OCI-LY3 (cell line): ENCODE results near the gene TSPAN12.

Experiments used
- H2AFZ ChIP-seq: fragments of 200-600, 300-600 bp; shearing (Covaris generic); 2 replicates; pipeline ENCODE4 v1.6.0; 2014; ENCODE audit warnings: antibody characterized with exemption, low read depth, low read length
- H3K27ac ChIP-seq: fragments of 200-600, 300-600 bp; sonication (generic); 2 replicates; pipeline ENCODE4 v1.5.1; 2014; ENCODE audit warnings: mild to moderate bottlenecking, low read length, moderate library complexity, mixed read lengths
- H3K27me3 ChIP-seq: fragments of 200-600, 300-600 bp; sonication (generic); 2 replicates; pipeline ENCODE4 v1.6.1; 2014; ENCODE audit warnings: low read depth, low read length, mixed read lengths
- H3K36me3 ChIP-seq: fragments of 200-600, 300-600 bp; sonication (generic); replicated peaks from 2 replicates; pipeline ENCODE3; 2014; ENCODE audit warnings: low read depth, low read length, mixed read lengths
- H3K4me1 ChIP-seq: fragments of 300-600, 200-600 bp; sonication (generic); 2 replicates; pipeline ENCODE4 v1.6.1; 2014; ENCODE audit warnings: low read length, mixed read lengths
- H3K4me2 ChIP-seq: fragments of 200-600, 300-600 bp; sonication (generic); 2 replicates; pipeline ENCODE4 v1.6.1; 2014; ENCODE audit warnings: low read length, mixed read lengths
- H3K4me3 ChIP-seq: fragments of 300-600, 200-600 bp; sonication (generic); 2 replicates; pipeline ENCODE4 v1.5.1; 2014; ENCODE audit warnings: antibody characterized with exemption, mild to moderate bottlenecking, low read length, moderate library complexity
- H3K79me2 ChIP-seq: fragments of 300-600, 200-600 bp; shearing (Covaris generic); 2 replicates; pipeline ENCODE4 v1.6.1; 2014; ENCODE audit warnings: mild to moderate bottlenecking, low read length, mixed read lengths
- H3K9ac ChIP-seq: fragments of 300-600, 200-600 bp; shearing (Covaris generic); 2 replicates; pipeline ENCODE4 v1.6.0; 2014; ENCODE audit warnings: mild to moderate bottlenecking, low read length, moderate library complexity
- H3K9me3 ChIP-seq: fragments of 200-600, 300-600 bp; shearing (Covaris generic); 2 replicates; pipeline ENCODE4 v1.6.1; 2014; ENCODE audit warnings: low read length, mixed read lengths; ENCODE audit not compliant: insufficient read depth
- H4K20me1 ChIP-seq: fragments of 200-600, 300-600 bp; sonication (generic); 2 replicates; pipeline ENCODE4 v1.6.1; 2016; ENCODE audit warnings: low read length, mixed read lengths; ENCODE audit not compliant: insufficient read depth
- CTCF ChIP-seq: fragments of 200-600, 300-600 bp; sonication (generic); IDR thresholded peaks from 2 replicates; pipeline ENCODE4 v1.5.1; 2014; ENCODE audit warnings: antibody characterized with exemption, low read length, low read depth
- EZH2phosphoT487 ChIP-seq: fragments of 200-600 bp; shearing (Covaris generic); IDR thresholded peaks from 2 replicates; pipeline ENCODE4 v1.6.1; 2018; ENCODE audit warnings: antibody characterized with exemption, mixed run types, low read depth

Gene TSPAN12

GRCh38 chr7:120775755-120776154, 82.2 kb downstream of the TSPAN12 start:
- no peak overlapping the region for H3K4me2 ChIP-seq
- no peak overlapping the region for H2AFZ ChIP-seq
- H3K9me3 ChIP-seq = no peaks in the 10 kb centered on the region
- no peak overlapping the region for H3K9ac ChIP-seq
- H3K27ac ChIP-seq = no peak overlapping the region
- TF ChIP-seq EZH2phosphoT487 (no peak), CTCF (no peak)
- H3K4me1 ChIP-seq = no peaks in the 10 kb centered on the region
- no peaks in the 10 kb centered on the region for H3K79me2 ChIP-seq
- H3K4me3 ChIP-seq = no peak overlapping the region
- H3K27me3 ChIP-seq = no peaks in the 10 kb centered on the region
- H4K20me1 ChIP-seq = no peaks in the 10 kb centered on the region
- no peaks in the 10 kb centered on the region for H3K36me3 ChIP-seq

GRCh38 chr7:120774481-120774880, 83.5 kb downstream of the TSPAN12 start:
- H3K36me3 ChIP-seq = no peaks in the 10 kb centered on the region

GRCh38 chr7:120770206-120770605, 87.7 kb downstream of the TSPAN12 start:
- no peak for TF ChIP-seq CTCF
- TF ChIP-seq EZH2phosphoT487 = no peak
- no peaks in the 10 kb centered on the region for H4K20me1 ChIP-seq
- no peaks in the 10 kb centered on the region for H3K4me1 ChIP-seq
- no peaks in the 10 kb centered on the region for H3K79me2 ChIP-seq
- no peak overlapping the region for H3K9ac ChIP-seq
- no peak overlapping the region for H3K27ac ChIP-seq
- H3K4me3 ChIP-seq = no peak overlapping the region
- H3K36me3 ChIP-seq = no peaks in the 10 kb centered on the region
- H3K4me2 ChIP-seq = no peak overlapping the region
- H3K27me3 ChIP-seq = no peaks in the 10 kb centered on the region
- H2AFZ ChIP-seq = no peak overlapping the region
- no peaks in the 10 kb centered on the region for H3K9me3 ChIP-seq

More at GRCh38 chr7:120774481-120774880, 83.5 kb downstream of the TSPAN12 start:
- Histone ChIP-seq H3K9ac (no peak overlapping the region), H3K4me1 (no peaks in the 10 kb centered on the region), H3K4me2 (no peak overlapping the region), H3K9me3 (no peaks in the 10 kb centered on the region), H2AFZ (no peak overlapping the region), H4K20me1 (no peaks in the 10 kb centered on the region), H3K4me3 (no peak overlapping the region), H3K27ac (no peak overlapping the region), H3K79me2 (no peaks in the 10 kb centered on the region), H3K27me3 (no peaks in the 10 kb centered on the region)
- TF ChIP-seq CTCF = no peak
- TF ChIP-seq EZH2phosphoT487 = no peak

- H3K4me2 ChIP-seq = no peak overlapping the region
- no peak overlapping the region for H3K4me3 ChIP-seq
- H3K27me3 ChIP-seq = no peaks in the 10 kb centered on the region
- no peak overlapping the region for H2AFZ ChIP-seq
- no peaks in the 10 kb centered on the region for H3K79me2 ChIP-seq
- TF ChIP-seq CTCF = no peak
- no peak for TF ChIP-seq EZH2phosphoT487
- no peak overlapping the region for H3K9ac ChIP-seq
- no peaks in the 10 kb centered on the region for H3K4me1 ChIP-seq
- no peaks in the 10 kb centered on the region for H4K20me1 ChIP-seq
- H3K27ac ChIP-seq = no peak overlapping the region
- H3K9me3 ChIP-seq = no peaks in the 10 kb centered on the region
- no peaks in the 10 kb centered on the region for H3K36me3 ChIP-seq
Observed at GRCh38 chr7:120760851-120761250, 97.1 kb downstream of the TSPAN12 start.
